SJCRH30 (cell line): ENCODE measurements around the gene FMN1. TPM values are rescaled to one million over a fixed set of nuclear protein-coding genes. Genes with fewer than 3 reads are reported as not detected.

Experiments used
- DNase-seq, 2 experiments: peaks; one replicate each; pipeline ENCODE4 v3.0.0-alpha.2; 2015 to 2020
- H3K27ac ChIP-seq: fragments of 250-450 bp; sonication (Bioruptor Pico); 2 replicates; pipeline ENCODE4 v1.5.1; 2020; ENCODE audit warnings: mild to moderate bottlenecking, moderate library complexity
- H3K27me3 ChIP-seq: fragments of 250-450 bp; sonication (Bioruptor Pico); 2 replicates; pipeline ENCODE4 v1.5.1; 2020; ENCODE audit warnings: mild to moderate bottlenecking, moderate library complexity
- H3K36me3 ChIP-seq: fragments of 250-450 bp; sonication (Bioruptor Pico); 2 replicates; pipeline ENCODE4 v1.5.1; 2020; ENCODE audit warnings: mild to moderate bottlenecking, moderate library complexity
- H3K4me1 ChIP-seq: fragments of 250-450 bp; sonication (Bioruptor Pico); 2 replicates; pipeline ENCODE4 v1.5.1; 2020; ENCODE audit warnings: mild to moderate bottlenecking, moderate library complexity
- H3K4me3 ChIP-seq: fragments of 250-450 bp; sonication (Bioruptor Pico); 2 replicates; pipeline ENCODE4 v1.5.1; 2020; ENCODE audit warnings: mild to moderate bottlenecking, moderate library complexity
- H3K9me3 ChIP-seq: fragments of 250-450 bp; sonication (Bioruptor Pico); replicated peaks from 2 replicates; pipeline ENCODE4 v1.5.1; 2020; ENCODE audit warnings: mild to moderate bottlenecking, moderate library complexity
- total RNA-seq: library from RNA; depleted of rRNA; stranded (reverse); fragments of >200 nt; shearing (Covaris generic); gene quantifications from 2 replicates; pipeline ENCODE4 v1.2.3, GENCODE V29; 2014

FMN1 gene
- total RNA-seq, 1 experiment from 2014 or later = 21.2 TPM

DNA sequence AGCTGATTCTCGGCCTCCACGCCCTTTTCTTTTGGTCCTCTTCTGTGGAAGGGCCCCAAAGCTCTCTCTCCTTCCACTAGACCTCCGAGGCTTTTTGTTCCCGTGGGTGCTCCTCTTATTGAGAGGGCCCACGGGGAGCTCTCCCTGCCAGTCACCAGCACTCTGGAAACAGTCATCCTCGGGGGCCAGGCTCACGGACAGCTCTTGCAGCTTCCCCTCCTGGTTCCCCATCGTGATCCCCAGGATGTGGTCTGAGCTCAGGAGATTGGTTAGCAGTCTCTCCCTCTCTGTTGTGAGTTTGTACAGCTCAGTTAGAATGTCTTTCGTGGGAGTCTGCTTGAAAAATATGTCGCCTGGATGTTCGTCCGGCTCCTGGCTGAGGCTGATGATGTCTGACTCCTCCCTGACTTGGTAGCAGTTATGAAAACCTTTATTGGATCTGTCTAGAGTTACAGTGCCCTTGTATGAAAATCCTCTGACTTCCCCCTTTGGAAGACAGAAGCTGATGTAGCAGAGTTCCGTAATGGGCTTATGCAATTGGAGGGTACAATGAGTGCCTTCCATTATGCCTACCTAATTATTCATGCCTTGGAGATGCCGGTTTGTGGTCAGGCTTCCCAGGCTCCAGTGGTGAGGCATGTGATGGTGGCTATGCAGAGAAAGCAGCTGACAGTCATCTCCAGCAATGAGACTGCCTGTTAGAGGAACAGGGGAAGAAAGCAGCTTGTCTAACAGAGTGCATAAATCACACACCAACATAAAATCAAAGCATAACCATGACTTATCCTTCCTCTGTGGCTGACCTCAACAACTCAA is 40.0 kb downstream of the FMN1 start:
- H3K4me1 ChIP-seq = peaks cover 11% of the 10 kb centered on the region
- peak overlapping the region; percentile 97 for H3K27ac ChIP-seq
- DNase-seq = peak; percentile 91 to 97
- peak overlapping the region; percentile 55 for H3K4me3 ChIP-seq
- H3K27me3 ChIP-seq = no peaks in the 10 kb centered on the region
- no peaks in the 10 kb centered on the region for H3K36me3 ChIP-seq
- H3K9me3 ChIP-seq = no peaks in the 10 kb centered on the region

DNA sequence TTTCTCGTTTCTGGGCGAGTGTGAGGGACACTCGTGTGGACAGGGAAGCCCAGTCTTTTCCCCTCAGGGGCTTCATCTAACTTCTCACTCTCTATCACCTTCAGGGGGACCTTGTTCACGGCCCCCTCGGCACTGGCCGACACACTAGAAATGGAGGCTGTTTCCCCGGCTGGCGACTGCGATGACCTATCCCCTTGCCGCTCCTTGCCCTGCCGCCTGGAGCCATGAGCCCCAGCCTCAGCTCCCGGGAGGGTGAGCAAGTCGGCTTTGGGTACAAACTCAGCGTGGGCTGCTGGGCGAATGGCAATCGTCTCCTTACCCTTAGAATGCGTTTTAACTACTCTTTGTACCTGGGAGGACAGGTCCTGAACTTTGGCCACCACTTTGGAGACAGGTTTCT is 41.0 kb downstream of the FMN1 start:
- H3K27me3 ChIP-seq = no peaks in the 10 kb centered on the region
- H3K4me1 ChIP-seq = peaks cover 11% of the 10 kb centered on the region
- H3K36me3 ChIP-seq = no peaks in the 10 kb centered on the region
- H3K27ac ChIP-seq = peak overlapping the region; percentile 97
- DNase-seq = no peak
- H3K9me3 ChIP-seq = no peaks in the 10 kb centered on the region
- H3K4me3 ChIP-seq = peak overlapping the region; percentile 55

DNA sequence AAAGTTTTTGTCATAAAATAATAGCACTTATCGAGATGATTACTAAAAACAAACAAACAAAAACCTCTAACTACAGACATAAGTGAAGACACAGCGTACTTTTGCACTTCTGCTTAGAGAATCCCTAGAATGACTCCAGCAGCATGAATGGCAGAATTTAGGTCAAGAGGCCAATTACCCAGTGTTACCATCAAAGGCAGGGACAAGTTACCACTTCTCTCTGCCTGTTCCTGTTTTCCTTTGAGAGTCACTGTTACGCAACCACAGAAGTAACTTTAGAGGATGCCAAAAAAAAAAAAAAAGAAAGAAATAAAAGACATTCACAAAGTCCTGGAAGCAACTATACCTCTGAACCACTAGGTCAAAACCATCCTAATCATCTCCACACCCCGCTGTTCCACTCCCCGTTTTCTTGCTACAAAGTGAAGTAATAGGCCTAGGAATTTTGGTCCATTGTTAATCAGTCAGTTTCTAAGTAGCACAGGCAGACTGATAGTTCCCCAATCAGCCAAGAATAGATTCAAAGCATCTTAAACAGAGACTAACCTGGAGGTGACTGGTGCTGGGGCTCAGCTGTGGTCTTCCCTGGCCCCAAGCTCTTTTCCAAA is 41.9 kb downstream of the FMN1 start:
- H3K9me3 ChIP-seq = no peaks in the 10 kb centered on the region
- peaks cover 11% of the 10 kb centered on the region for H3K4me1 ChIP-seq
- H3K27ac ChIP-seq = peak overlapping the region; percentile 97
- peak in 1 of 2 experiments; percentile 29 for DNase-seq
- H3K36me3 ChIP-seq = no peaks in the 10 kb centered on the region
- H3K4me3 ChIP-seq = peak overlapping the region; percentile 55
- H3K27me3 ChIP-seq = no peaks in the 10 kb centered on the region

DNA sequence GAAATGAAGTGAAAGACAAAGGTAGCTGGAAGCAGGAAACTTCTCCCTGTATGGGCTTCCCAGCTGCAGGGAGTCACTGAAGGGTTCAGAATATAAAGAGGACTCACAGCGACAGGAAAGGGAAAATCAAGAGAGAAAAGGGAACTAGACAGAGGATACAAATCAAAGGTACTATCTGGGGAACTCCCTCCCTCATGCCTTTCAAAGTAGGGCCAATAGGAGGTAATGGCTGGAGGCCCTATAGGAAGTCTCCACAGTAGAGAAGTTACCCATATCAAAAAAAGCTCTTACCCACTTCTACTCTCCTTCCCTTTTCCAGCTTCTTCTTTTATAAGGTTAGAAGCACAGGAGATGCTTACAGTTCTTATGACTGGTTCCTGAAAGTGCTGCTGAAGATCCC is 43.5 kb downstream of the FMN1 start:
- Histone ChIP-seq H3K4me1 (peaks cover 11% of the 10 kb centered on the region), H3K27ac (no peak overlapping the region), H3K36me3 (0 out of 2 replicates have a peak, but pooled peaks cover 8% of the 10 kb centered on the region), H3K9me3 (no peaks in the 10 kb centered on the region), H3K4me3 (no peak overlapping the region), H3K27me3 (no peaks in the 10 kb centered on the region)
- no peak for DNase-seq

DNA sequence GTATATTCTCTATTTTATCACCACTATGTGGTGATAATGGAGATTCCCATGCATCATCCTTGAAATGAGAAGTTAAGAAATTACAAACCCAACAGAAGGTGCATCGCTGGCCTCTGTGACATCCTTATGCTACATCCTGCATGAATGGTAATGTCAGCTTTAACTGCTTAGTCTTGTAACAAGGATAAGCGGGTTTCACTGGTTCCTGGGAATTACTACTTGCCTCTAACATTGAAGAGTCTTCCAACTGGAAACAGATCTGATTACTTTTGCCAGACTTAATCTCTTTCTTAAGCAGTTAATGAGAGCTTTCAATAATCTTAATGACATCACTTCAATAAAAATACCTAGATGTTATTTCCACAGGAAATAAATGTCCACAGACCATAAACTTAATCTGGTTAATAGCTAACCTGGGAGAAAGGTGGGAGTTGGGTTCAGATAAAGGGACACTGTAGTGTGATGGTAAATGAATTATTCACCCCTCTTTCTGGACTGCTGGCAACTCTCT is 44.0 kb downstream of the FMN1 start:
- Histone ChIP-seq H3K4me3 (no peak overlapping the region), H3K4me1 (peaks cover 6% of the 10 kb centered on the region), H3K27ac (no peak overlapping the region), H3K36me3 (0 out of 2 replicates have a peak, but pooled peaks cover 8% of the 10 kb centered on the region), H3K9me3 (no peaks in the 10 kb centered on the region), H3K27me3 (no peaks in the 10 kb centered on the region)
- DNase-seq = no peak

DNA sequence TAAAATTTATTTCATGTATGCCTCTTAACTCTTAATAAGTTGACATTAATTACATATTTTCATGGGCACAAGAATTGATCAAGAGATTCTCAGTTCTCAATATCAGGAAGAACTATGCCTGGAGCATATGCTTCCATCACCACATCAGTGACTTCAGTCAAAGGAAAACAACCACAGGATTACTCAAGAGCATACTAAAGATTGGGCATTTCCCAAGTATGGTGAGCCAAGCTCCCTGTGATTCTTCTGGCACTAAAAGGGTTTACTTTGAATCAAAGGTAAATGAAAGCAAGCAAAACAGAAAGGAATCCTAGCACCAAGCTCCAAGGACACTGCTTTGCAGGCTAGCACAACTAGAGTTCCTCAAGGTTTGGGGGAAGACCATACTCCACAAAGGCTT is 44.6 kb downstream of the FMN1 start:
- no peak for DNase-seq
- Histone ChIP-seq H3K36me3 (0 out of 2 replicates have a peak, but pooled peaks cover 8% of the 10 kb centered on the region), H3K27me3 (no peaks in the 10 kb centered on the region), H3K9me3 (no peaks in the 10 kb centered on the region), H3K27ac (no peak overlapping the region), H3K4me1 (no peaks in the 10 kb centered on the region; the same call in none of the 2 replicates), H3K4me3 (no peak overlapping the region)

DNA sequence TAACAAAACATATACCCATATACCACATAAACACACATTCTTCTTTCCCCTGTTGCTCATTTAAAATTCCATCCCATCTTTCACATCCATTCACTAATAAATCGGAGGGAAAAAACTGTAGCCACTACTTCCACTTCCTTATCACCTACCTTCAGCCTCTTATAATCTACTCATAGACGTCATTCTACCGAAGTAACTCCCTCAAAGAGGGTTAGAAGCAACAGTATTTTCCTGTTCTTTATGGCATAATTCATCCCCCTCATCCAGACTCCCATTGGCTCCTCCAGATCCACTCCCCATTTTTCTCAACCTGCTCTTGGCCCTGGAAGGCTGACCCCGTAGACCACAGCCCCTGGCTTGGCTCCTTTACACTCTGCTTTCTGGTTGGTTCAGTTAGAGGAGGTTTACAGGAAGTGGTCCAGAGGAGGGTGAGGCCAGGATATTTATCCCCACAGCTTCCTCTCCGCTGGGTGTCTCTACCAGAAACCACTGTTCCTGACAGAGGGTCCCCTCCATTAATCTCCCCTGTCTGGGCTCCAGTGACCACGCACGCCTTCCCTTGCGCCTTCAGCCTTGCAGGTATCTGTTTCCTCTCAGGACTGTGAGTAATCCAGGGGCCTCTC is 46.3 kb downstream of the FMN1 start:
- H3K9me3 ChIP-seq = no peaks in the 10 kb centered on the region
- no peak overlapping the region for H3K4me3 ChIP-seq
- no peaks in the 10 kb centered on the region; the same call in 1 of the 2 replicates for H3K4me1 ChIP-seq
- DNase-seq = no peak
- H3K27ac ChIP-seq = no peak overlapping the region
- H3K36me3 ChIP-seq = 0 out of 2 replicates have a peak, but pooled peaks cover 10% of the 10 kb centered on the region
- H3K27me3 ChIP-seq = no peaks in the 10 kb centered on the region

DNA sequence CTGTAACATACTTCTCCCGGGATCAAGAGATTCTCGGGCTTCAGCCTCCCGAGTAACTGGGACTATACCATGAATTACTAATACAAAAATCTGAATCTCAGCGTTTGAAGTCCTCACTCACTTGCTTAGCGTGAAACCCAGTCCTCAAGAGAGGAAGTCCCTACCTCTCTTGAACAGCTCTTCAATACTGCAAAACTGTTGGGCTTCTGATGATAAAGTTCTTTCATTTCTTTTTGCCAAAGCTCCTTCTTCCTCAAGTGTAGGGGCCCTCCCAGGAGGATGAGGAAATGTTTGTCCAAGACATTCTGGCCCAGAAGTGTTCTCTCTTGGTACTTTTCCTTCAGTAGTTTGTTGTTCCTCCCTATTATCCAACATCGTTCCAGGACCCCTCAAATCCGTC is 48.5 kb downstream of the FMN1 start:
- no peaks in the 10 kb centered on the region; the same call in 1 of the 2 replicates for H3K4me1 ChIP-seq
- 0 out of 2 replicates have a peak, but pooled peaks cover 10% of the 10 kb centered on the region for H3K36me3 ChIP-seq
- H3K4me3 ChIP-seq = no peak overlapping the region
- no peaks in the 10 kb centered on the region for H3K9me3 ChIP-seq
- DNase-seq = no peak
- no peak overlapping the region for H3K27ac ChIP-seq
- H3K27me3 ChIP-seq = no peaks in the 10 kb centered on the region

DNA sequence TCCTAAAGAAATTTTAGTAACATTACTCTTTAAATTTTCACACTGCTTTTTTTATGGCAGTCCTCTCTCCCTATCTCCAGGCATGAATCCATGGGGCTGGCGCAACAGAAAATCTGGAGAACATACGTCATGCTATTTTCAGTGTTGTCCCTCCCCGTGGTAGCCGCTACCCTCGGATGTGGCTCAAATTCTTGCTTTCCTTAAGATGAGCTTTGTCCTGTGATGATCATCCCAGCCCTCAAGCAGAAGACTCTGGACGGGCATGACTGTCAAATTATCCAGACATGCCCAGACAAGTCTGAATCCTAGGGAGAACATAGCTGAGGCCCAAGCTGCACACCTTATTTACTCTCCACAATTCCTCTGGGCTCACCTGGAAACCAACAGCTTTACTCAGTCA is 49.1 kb downstream of the FMN1 start:
- Histone ChIP-seq H3K4me1 (no peaks in the 10 kb centered on the region; the same call in 1 of the 2 replicates), H3K27me3 (no peaks in the 10 kb centered on the region), H3K36me3 (0 out of 2 replicates have a peak, but pooled peaks cover 10% of the 10 kb centered on the region), H3K27ac (no peak overlapping the region), H3K9me3 (no peaks in the 10 kb centered on the region), H3K4me3 (no peak overlapping the region)
- no peak for DNase-seq

DNA sequence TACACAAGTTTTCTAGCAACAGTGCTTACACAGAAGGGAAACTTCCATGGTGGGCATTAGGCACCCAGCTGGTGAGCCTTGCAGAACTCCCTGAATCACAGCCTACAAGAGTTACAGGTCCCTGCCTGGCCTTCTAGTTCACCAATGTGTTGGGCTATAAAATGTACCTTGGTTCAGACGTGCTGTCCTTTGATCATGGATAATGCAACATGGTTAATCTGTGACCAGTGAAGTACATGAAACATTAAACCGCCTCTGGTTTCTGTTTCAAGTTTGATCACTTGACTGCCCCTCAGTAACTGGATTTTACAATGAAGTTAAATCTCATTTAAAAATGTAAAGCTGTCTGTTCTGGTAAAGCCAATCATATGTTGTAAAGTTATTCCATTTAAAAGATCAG is 51.8 kb downstream of the FMN1 start:
- Histone ChIP-seq H3K27me3 (no peaks in the 10 kb centered on the region), H3K27ac (no peak overlapping the region), H3K4me1 (peaks cover 12% of the 10 kb centered on the region), H3K4me3 (no peak overlapping the region), H3K9me3 (no peaks in the 10 kb centered on the region), H3K36me3 (0 out of 2 replicates have a peak, but pooled peaks cover 10% of the 10 kb centered on the region)
- DNase-seq = no peak

DNA sequence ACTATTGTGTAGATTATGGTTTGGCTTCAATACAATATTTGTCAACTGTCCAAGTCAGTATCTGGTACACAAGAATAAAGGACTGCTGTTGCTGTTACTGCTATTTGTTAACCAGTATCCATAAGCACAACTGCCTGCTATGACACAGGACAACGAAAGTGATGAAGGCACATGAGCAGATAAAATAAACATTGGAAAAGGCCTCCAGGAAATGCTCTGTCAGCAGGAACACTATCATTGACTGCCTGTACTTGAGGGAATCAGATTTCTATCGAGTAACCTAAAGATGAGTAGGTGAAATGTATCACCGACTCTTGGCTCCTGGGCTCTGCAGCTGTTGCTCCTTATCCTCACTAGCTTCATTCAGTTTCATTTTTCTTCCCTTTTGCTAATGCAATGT is 56.5 kb downstream of the FMN1 start:
- Histone ChIP-seq H3K4me3 (no peak overlapping the region), H3K4me1 (peaks cover 21% of the 10 kb centered on the region), H3K27ac (peak overlapping the region; percentile 6), H3K27me3 (no peaks in the 10 kb centered on the region), H3K9me3 (no peaks in the 10 kb centered on the region), H3K36me3 (no peaks in the 10 kb centered on the region)
- DNase-seq = peak; percentile 48 to 82

DNA sequence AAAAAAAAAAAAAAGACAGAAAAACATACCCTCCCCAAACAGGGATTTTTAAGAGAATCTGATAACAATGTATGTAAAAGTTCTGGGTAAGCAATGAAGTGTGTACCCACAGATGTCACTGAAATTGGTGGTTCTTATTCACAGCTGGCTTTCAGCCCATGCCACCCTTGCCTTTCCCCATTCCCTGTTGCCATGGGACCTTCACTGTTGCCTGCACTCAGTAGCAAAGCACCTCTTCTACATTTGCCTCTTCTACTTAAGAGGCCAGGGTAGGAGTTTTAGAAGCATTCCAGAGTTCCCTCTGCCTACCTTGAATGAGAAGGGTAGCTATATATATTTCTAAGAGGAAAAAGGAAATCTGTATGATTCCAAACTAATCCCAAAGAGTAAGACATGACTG is 57.4 kb downstream of the FMN1 start:
- H3K9me3 ChIP-seq = no peaks in the 10 kb centered on the region
- no peaks in the 10 kb centered on the region for H3K27me3 ChIP-seq
- H3K4me1 ChIP-seq = peaks cover 30% of the 10 kb centered on the region
- no peak for DNase-seq
- no peak overlapping the region for H3K27ac ChIP-seq
- H3K4me3 ChIP-seq = no peak overlapping the region
- H3K36me3 ChIP-seq = no peaks in the 10 kb centered on the region

DNA sequence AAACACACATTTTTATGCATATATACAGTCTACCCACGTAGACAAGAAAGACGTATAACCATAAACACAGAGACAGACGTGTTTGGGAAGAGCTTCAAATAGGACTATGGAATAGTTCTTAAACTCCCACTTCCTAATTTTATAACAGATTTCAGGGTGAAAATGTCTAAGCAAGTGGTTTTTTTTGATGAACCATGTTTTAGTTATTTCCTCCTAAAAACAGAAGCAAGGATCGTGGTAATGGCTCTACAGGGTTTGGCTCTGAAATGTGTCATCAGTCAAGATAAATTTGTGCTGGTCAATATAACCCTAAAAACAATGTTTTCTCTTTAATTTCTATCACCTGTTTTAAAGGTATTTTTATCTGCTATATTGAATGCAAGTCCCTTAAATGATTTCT is 58.2 kb downstream of the FMN1 start:
- no peak overlapping the region for H3K4me3 ChIP-seq

DNA sequence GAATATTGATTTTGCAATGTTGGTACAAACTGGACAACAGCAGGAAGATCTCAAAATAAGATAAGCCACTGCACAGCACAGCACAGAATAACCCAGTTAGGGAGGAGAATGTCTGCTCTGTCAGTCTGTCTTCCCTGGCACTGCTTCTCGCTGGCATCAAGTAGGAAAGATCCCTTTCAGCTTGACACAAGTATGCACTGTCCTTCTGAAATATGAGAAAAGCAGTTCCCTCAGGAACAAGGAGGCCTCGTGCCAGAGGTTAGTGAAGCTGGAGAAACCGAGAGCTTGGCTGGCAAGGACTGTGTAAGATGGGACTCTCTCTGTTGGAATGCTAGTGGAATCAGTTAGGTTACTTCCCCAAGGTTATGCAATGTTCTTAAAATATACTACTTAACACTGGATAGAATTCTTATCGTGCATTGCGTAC is 59.1 kb downstream of the FMN1 start:
- H3K4me1 ChIP-seq = peaks cover 39% of the 10 kb centered on the region
- H3K36me3 ChIP-seq = no peaks in the 10 kb centered on the region
- no peak for DNase-seq
- no peaks in the 10 kb centered on the region for H3K27me3 ChIP-seq
- no peak overlapping the region for H3K4me3 ChIP-seq
- no peaks in the 10 kb centered on the region for H3K9me3 ChIP-seq
- H3K27ac ChIP-seq = no peak overlapping the region

More for the DNA sequence above, 58.2 kb downstream of the FMN1 start:
- no peaks in the 10 kb centered on the region for H3K27me3 ChIP-seq
- no peaks in the 10 kb centered on the region for H3K36me3 ChIP-seq
- no peak for DNase-seq
- H3K9me3 ChIP-seq = no peaks in the 10 kb centered on the region
- H3K4me1 ChIP-seq = peaks cover 37% of the 10 kb centered on the region
- no peak overlapping the region for H3K27ac ChIP-seq
